HG03060 (cell line): ENCODE measurements around the gene COX19.
"Not testable (repeated sequence)": the region's sequence is repeated elsewhere in the genome, so short reads cannot be mapped to it uniquely, and the experiment has no call there.

ENCODE experiments used
- ATAC-seq: cut with Tn5 transposase; IDR thresholded peaks from one replicate; pipeline ENCODE4 v1.9.1; 2021; ENCODE audit warnings: low read depth, moderate number of reproducible peaks; ENCODE audit not compliant: unreplicated experiment

COX19 gene

GRCh38 chr7:1011297-1012003, 36.1 kb upstream of the COX19 start:
- no peak for ATAC-seq

GRCh38 chr7:1010226-1010625, 34.9 kb upstream of the COX19 start:
- no peak for ATAC-seq

GRCh38 chr7:1009747-1010146, 34.4 kb upstream of the COX19 start:
- no peak for ATAC-seq

- ATAC-seq, result no peak
These were observed 33.5 kb upstream of the COX19 start for GRCh38 chr7:1008733-1009363.

GRCh38 chr7:1007901-1008300, 32.6 kb upstream of the COX19 start:
- no peak for ATAC-seq

GRCh38 chr7:1005303-1005702, 30.0 kb upstream of the COX19 start:
- no peak for ATAC-seq

GRCh38 chr7:1004018-1004852, 28.9 kb upstream of the COX19 start:
- no peak for ATAC-seq

GRCh38 chr7:1002445-1002844, 27.1 kb upstream of the COX19 start:
- ATAC-seq, result not testable (repeated sequence)

GRCh38 chr7:1002026-1002425, 26.7 kb upstream of the COX19 start:
- ATAC-seq, result not testable (repeated sequence)

- ATAC-seq, result not testable (repeated sequence)
These were observed 25.9 kb upstream of the COX19 start for GRCh38 chr7:1001069-1001770.

- ATAC-seq, result no peak
These were observed 24.9 kb upstream of the COX19 start for GRCh38 chr7:999941-1000935.

GRCh38 chr7:999149-999879, 24.0 kb upstream of the COX19 start:
- ATAC-seq, result no peak

- ATAC-seq, result no peak
These were observed 22.4 kb upstream of the COX19 start for GRCh38 chr7:997404-998395.

- ATAC-seq, result no peak
These were observed 20.9 kb upstream of the COX19 start for GRCh38 chr7:996079-996872.

- no peak for ATAC-seq
These were observed 20.2 kb upstream of the COX19 start for GRCh38 chr7:995571-995970.

GRCh38 chr7:994592-995308, 19.4 kb upstream of the COX19 start:
- no peak for ATAC-seq
